CD4-positive, CD25-positive, alpha-beta regulatory T cell (primary cell): Measurements from ENCODE around the gene CFAP251. TPM values are rescaled to one million over a fixed set of nuclear protein-coding genes. Genes with fewer than 3 reads are reported as not detected.

Source experiments
- ATAC-seq, 2 donors: fragments of 150-1000 bp; cut with Tn5 transposase; one replicate each; pipeline ENCODE4 v1.10.0; 2021; ENCODE audit warnings: low read depth in 2 of 2, moderate number of reproducible peaks in 2 of 2, moderate library complexity in 1 of 2
- DNase-seq, 3 donors: peaks; one replicate each; pipeline versions ENCODE4 v3.0.0 to v3.0.0-alpha.2; 2012 to 2022; ENCODE audit warnings: mixed read lengths in 1 of 3
- H3K27ac ChIP-seq: one replicate; pipeline ENCODE4 v1.7.0; 2013; ENCODE audit warnings: mild to moderate bottlenecking, low read length; ENCODE audit not compliant: insufficient read depth, poor library complexity, severe bottlenecking
- H3K27me3 ChIP-seq: one replicate; pipeline ENCODE4 v1.7.0; 2013; ENCODE audit warnings: low read length; ENCODE audit not compliant: control insufficient read depth, insufficient read depth
- H3K36me3 ChIP-seq: one replicate; pipeline ENCODE4 v1.7.0; 2013; ENCODE audit warnings: mild to moderate bottlenecking, low read length, moderate library complexity; ENCODE audit not compliant: control insufficient read depth, insufficient read depth
- H3K4me1 ChIP-seq: 2 replicates; pipeline ENCODE4 v1.7.0; 2013; ENCODE audit warnings: mild to moderate bottlenecking, low read length; ENCODE audit not compliant: insufficient read depth, control insufficient read depth, poor library complexity, severe bottlenecking
- H3K4me3 ChIP-seq: one replicate; pipeline ENCODE4 v1.7.0; 2013; ENCODE audit warnings: low read depth, mild to moderate bottlenecking, low read length, moderate library complexity
- H3K9me3 ChIP-seq, 2 experiments: 1 replicate in 1 of 2; 2 replicates in 1 of 2; pipeline ENCODE4 v1.7.0; 2013; ENCODE audit warnings: low read length in 2 of 2, mild to moderate bottlenecking in 1 of 2, moderate library complexity in 1 of 2; ENCODE audit not compliant: control insufficient read depth in 2 of 2
- H3K27ac Mint-ChIP-seq, 3 donors: one replicate each; pipeline ENCODE4 v1.8.0; 2020 to 2022; ENCODE audit warnings: mild to moderate bottlenecking in 3 of 3, mixed read lengths in 3 of 3, moderate library complexity in 2 of 3
- H3K27me3 Mint-ChIP-seq: one replicate; pipeline ENCODE4 v1.8.0; 2022; ENCODE audit warnings: mild to moderate bottlenecking, mixed read lengths
- H3K36me3 Mint-ChIP-seq: one replicate; pipeline ENCODE4 v1.8.0; 2020; ENCODE audit warnings: mixed read lengths
- H3K4me1 Mint-ChIP-seq, 4 donors: one replicate each; pipeline ENCODE4 v1.8.0; 2020 to 2022; ENCODE audit warnings: mixed read lengths in 4 of 4, mild to moderate bottlenecking in 1 of 4
- H3K4me3 Mint-ChIP-seq, 4 donors: one replicate each; pipeline ENCODE4 v1.8.0; 2020 to 2022; ENCODE audit warnings: mild to moderate bottlenecking in 4 of 4, mixed read lengths in 4 of 4, moderate library complexity in 3 of 4
- H3K9me3 Mint-ChIP-seq, 7 donors: one replicate each; pipeline ENCODE4 v1.8.0; 2020 to 2022; ENCODE audit warnings: mixed read lengths in 7 of 7, mild to moderate bottlenecking in 3 of 7, moderate library complexity in 2 of 7
- polyA plus RNA-seq, 4 donors: library from polyadenylated mRNA; unstranded; fragments of 300-500 nt; fragmentation: Illumina TruSeq; gene quantifications; one replicate each; pipeline ENCODE4 v1.2.3, GENCODE V29; 2021
- total RNA-seq: library from RNA; stranded (reverse); gene quantifications from one replicate; pipeline ENCODE4 v1.2.3, GENCODE V29; 2022

Gene CFAP251
- total and polyA plus RNA-seq, 5 donors from 2014 or later: 0.05 to 0.96 TPM; not detected in 3

DNA sequence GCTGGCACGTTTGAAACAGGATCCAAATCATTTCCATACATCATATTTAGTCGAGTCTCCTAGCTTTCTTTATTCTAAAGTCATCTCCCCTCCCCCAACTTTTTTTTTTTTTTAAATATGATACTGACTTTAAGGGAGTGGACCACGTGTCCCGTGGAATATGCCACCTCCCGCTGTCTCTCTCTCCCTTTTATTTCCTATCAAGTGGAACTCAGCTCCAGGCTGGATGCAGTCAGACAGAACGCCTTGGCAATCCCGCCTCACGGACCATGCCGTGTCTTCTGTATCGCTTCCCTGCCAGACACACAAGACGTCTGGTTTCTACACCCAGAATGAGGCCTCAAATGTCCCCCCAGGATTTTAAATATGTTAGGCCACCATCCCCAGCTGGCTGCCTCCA lies 124.5 kb downstream of the CFAP251 start:
- Mint-ChIP-seq H3K27me3 (no peaks in the 10 kb centered on the region), H3K4me3 (no peak overlapping the region), H3K27ac (no peak overlapping the region), H3K36me3 (peaks cover 5% of the 10 kb centered on the region), H3K9me3 (no peaks in the 10 kb centered on the region), H3K4me1 (no peaks in the 10 kb centered on the region)
- Histone ChIP-seq H3K4me3 (no peak overlapping the region), H3K9me3 (no peaks in the 10 kb centered on the region), H3K27me3 (no peaks in the 10 kb centered on the region), H3K4me1 (no peaks in the 10 kb centered on the region), H3K36me3 (no peaks in the 10 kb centered on the region), H3K27ac (no peak overlapping the region)
- DNase-seq (no peak), ATAC-seq (no peak)

DNA sequence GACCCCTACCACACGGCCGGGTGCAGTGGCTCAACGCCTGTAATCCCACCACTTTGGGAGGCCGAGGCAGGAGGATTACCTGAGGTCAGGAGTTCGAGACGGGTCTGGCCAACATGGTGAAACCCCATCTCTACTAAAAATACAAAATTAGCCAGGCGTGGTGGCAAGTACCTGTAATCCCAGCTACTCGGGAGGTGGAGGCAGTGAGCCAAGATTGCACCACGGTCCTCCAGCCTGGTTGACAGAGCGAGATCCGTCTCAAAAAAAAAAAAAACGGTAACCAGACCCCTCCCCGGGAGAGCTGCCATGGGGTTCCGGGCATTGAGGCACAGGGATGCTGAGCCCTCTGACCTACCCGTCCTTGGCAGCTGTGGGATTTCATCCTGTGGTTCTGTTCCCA lies 125.1 kb downstream of the CFAP251 start:
- no peaks in the 10 kb centered on the region for H3K4me1 Mint-ChIP-seq
- no peaks in the 10 kb centered on the region for H3K27me3 ChIP-seq

DNA sequence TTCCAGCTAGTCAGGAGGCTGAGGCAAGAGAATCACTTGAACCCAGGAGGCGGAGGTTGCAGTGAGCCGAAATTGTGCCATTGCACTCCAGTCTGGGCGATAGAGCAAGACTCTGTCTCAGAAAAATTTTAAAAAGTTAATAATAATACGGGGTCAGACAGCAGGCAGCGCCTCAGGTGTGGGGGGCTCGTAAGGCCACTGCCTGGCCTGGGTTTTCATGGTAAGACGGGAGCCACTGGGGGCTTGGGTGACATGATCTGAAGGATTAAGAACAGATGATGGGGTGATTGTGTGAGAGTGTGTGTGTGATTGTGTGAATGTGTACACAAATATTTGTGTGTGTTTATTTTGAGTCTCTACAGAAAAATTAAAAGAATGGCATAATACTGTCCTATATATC lies 126.9 kb downstream of the CFAP251 start:
- Histone ChIP-seq H3K27me3 (no peaks in the 10 kb centered on the region), H3K36me3 (no peaks in the 10 kb centered on the region), H3K27ac (no peak overlapping the region), H3K4me1 (no peaks in the 10 kb centered on the region), H3K9me3 (no peaks in the 10 kb centered on the region), H3K4me3 (no peak overlapping the region)
- H3K27ac Mint-ChIP-seq: peak overlapping the region in 1 of 3 donors; percentile 15
- ATAC-seq: no peak
- no peak overlapping the region for H3K4me3 Mint-ChIP-seq
- DNase-seq: no peak
- no peaks in the 10 kb centered on the region for H3K9me3 Mint-ChIP-seq
- H3K36me3 Mint-ChIP-seq: peaks cover 5% of the 10 kb centered on the region
- no peaks in the 10 kb centered on the region for H3K4me1 Mint-ChIP-seq
- H3K27me3 Mint-ChIP-seq: no peaks in the 10 kb centered on the region

More for the DNA sequence above, 125.1 kb downstream of the CFAP251 start:
- Mint-ChIP-seq H3K27ac (no peak overlapping the region), H3K27me3 (no peaks in the 10 kb centered on the region), H3K9me3 (no peaks in the 10 kb centered on the region), H3K4me3 (no peak overlapping the region), H3K36me3 (peaks cover 5% of the 10 kb centered on the region)
- Histone ChIP-seq H3K9me3 (no peaks in the 10 kb centered on the region), H3K36me3 (no peaks in the 10 kb centered on the region), H3K4me1 (no peaks in the 10 kb centered on the region), H3K4me3 (no peak overlapping the region), H3K27ac (no peak overlapping the region)
- no peak for ATAC-seq
- DNase-seq: no peak

DNA sequence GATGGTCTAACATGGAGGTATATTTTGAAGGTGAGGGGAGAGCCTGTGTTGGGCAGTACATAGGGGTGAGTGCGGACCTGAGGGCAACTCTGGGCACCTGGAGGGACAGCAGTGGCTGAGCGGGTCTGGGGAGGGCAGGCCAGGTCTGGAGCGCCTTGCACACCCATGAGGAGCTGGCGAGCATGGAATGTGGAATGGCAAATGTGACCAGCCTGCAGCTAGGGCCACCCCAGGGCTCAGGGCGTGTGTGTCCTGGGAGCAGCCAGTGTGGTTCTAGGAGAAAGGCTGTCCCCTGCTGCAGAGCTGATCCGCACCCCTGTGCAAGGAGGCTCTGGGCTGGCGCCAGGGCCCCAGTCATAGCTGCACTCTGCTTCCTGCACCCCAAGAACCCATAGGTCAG lies 127.8 kb downstream of the CFAP251 start:
- DNase-seq: no peak
- Histone ChIP-seq H3K27ac (no peak overlapping the region), H3K36me3 (no peaks in the 10 kb centered on the region), H3K27me3 (no peaks in the 10 kb centered on the region), H3K4me3 (no peak overlapping the region), H3K9me3 (no peaks in the 10 kb centered on the region), H3K4me1 (no peaks in the 10 kb centered on the region)
- Mint-ChIP-seq H3K4me3 (no peak overlapping the region), H3K9me3 (no peaks in the 10 kb centered on the region), H3K27me3 (no peaks in the 10 kb centered on the region), H3K36me3 (no peaks in the 10 kb centered on the region), H3K27ac (peak overlapping the region in 1 of 3 donors; percentile 77), H3K4me1 (no peaks in the 10 kb centered on the region)
- no peak for ATAC-seq

DNA sequence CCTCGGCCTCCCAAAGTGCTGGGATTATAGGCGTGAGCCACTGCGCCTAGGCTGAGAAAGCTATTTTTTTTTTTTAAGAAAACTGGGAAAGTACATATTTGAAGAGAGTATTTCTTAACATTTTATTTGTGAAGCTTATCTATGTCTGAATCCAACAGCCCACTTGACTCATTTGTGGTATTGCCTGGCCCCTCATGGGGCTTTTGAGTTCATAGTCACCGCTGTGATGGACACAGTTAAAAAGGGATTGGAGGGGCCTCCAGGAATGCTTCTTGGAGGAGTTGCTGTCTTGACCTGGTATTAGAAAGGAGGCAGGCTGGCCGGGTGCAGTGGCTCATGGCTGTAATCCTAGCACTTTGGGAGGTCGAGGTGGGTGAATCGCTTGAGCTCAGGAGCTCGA lies 129.8 kb downstream of the CFAP251 start:
- no peaks in the 10 kb centered on the region for H3K36me3 ChIP-seq
- no peaks in the 10 kb centered on the region for H3K27me3 Mint-ChIP-seq

DNA sequence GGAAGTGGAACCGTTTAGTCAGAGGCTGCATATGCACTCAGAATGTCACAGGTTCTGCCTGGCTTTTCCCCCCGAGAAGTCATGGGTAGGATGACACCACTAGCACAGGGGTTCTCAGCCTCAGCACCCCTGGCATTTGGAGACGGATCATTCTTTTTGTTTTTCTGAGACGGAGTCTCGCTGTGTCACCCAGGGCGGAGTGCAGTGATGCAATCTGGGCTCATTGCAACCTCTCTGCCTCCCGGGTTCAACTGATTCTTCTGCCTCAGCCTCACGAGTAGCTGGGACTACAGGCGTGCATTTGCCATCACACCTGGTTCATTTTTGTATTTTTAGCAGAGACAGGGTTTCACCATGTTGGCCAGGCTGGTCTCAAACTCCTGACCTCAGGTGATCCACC lies 131.4 kb downstream of the CFAP251 start:
- Histone ChIP-seq H3K9me3 (no peaks in the 10 kb centered on the region), H3K27me3 (no peaks in the 10 kb centered on the region), H3K27ac (no peak overlapping the region), H3K36me3 (no peaks in the 10 kb centered on the region), H3K4me3 (no peak overlapping the region), H3K4me1 (peaks cover 4% of the 10 kb centered on the region)
- peaks cover 0 to 7% (median 0%) of the 10 kb centered on the region in 4 donors for H3K4me1 Mint-ChIP-seq
- no peaks in the 10 kb centered on the region for H3K36me3 Mint-ChIP-seq
- H3K4me3 Mint-ChIP-seq: no peak overlapping the region
- H3K27me3 Mint-ChIP-seq: no peaks in the 10 kb centered on the region
- no peak for DNase-seq
- no peak overlapping the region for H3K27ac Mint-ChIP-seq
- H3K9me3 Mint-ChIP-seq: no peaks in the 10 kb centered on the region
- no peak for ATAC-seq

More for the DNA sequence above, 129.8 kb downstream of the CFAP251 start:
- no peak overlapping the region for H3K4me3 ChIP-seq
- H3K27ac Mint-ChIP-seq: no peak overlapping the region
- no peak overlapping the region for H3K27ac ChIP-seq
- no peaks in the 10 kb centered on the region for H3K9me3 Mint-ChIP-seq
- H3K4me1 Mint-ChIP-seq: no peaks in the 10 kb centered on the region
- H3K9me3 ChIP-seq: no peaks in the 10 kb centered on the region
- no peaks in the 10 kb centered on the region for H3K27me3 ChIP-seq
- ATAC-seq: no peak
- H3K4me1 ChIP-seq: no peaks in the 10 kb centered on the region
- DNase-seq: no peak
- H3K36me3 Mint-ChIP-seq: no peaks in the 10 kb centered on the region
- H3K4me3 Mint-ChIP-seq: no peak overlapping the region

DNA sequence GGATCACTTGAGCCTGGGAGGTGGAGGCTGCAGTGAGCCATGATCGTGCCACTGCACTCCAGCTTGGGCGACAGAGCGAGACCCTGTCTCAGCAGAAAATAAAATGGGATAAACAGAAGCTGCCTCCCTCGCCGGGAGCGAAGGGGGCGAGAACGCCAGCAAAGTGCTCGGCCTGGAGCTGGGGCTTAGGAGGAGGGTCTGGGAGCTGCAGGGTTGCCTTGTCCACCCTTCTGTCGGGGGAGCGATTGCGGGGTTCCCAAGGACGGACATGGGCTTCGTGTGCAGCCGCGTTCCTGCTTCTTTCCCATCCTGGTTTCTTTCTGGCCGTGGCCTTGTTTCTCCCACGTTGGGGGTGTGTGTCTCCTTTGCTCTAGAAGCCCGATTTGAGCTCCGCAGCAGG lies 132.3 kb downstream of the CFAP251 start:
- H3K36me3 ChIP-seq: no peaks in the 10 kb centered on the region
- H3K9me3 ChIP-seq: no peaks in the 10 kb centered on the region
- H3K4me1 ChIP-seq: peaks cover 4% of the 10 kb centered on the region
- H3K9me3 Mint-ChIP-seq: no peaks in the 10 kb centered on the region
- ATAC-seq (no peak), DNase-seq (no peak)
- no peak overlapping the region for H3K27ac ChIP-seq
- H3K4me3 ChIP-seq: no peak overlapping the region
- no peaks in the 10 kb centered on the region for H3K36me3 Mint-ChIP-seq
- no peaks in the 10 kb centered on the region for H3K27me3 Mint-ChIP-seq
- H3K4me1 Mint-ChIP-seq: peaks cover 0 to 8% (median 0%) of the 10 kb centered on the region in 4 donors
- H3K27me3 ChIP-seq: no peaks in the 10 kb centered on the region
- no peak overlapping the region for H3K4me3 Mint-ChIP-seq
- H3K27ac Mint-ChIP-seq: no peak overlapping the region

DNA sequence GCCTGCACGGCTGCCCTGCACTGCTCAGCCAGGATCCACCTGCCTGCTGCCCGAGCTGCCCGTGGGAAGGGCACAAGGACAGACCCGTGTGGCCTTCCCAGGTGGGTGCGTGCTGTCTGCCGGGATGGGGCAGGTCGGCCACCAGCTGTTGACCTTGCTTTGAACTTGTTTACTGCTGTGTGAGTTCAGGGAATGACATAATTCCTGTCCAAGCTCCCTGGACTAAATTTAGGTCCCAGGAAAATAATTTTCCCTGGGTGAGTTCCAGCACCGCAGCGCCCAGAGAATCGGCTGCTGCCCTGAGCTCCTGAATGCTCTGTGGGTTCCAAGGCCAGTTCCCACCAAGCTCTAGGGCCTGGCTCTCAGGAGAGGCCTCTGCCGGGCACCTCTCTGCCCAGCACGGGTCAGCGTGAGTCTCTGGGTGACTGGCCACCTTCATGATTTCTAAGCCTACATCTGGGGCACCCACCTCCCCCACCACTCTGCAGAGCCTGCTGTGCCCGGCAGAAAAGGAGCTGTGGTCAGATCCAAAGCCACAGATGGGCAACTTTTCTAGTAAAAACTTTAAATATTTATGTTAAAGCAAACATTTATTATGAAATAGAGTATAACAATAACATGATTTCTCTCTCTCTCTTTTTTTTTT lies 133.0 kb downstream of the CFAP251 start:
- no peaks in the 10 kb centered on the region for H3K27me3 ChIP-seq
- H3K27ac ChIP-seq: no peak overlapping the region
- H3K9me3 ChIP-seq: no peaks in the 10 kb centered on the region
- no peak overlapping the region for H3K4me3 ChIP-seq
- H3K4me1 ChIP-seq: peaks cover 4% of the 10 kb centered on the region
- Mint-ChIP-seq H3K27me3 (no peaks in the 10 kb centered on the region), H3K4me1 (peaks cover 0 to 8% (median 0%) of the 10 kb centered on the region in 4 donors), H3K4me3 (no peak overlapping the region), H3K9me3 (no peaks in the 10 kb centered on the region), H3K27ac (no peak overlapping the region), H3K36me3 (no peaks in the 10 kb centered on the region)
- DNase-seq (no peak), ATAC-seq (no peak)
- no peaks in the 10 kb centered on the region for H3K36me3 ChIP-seq
